Fibroblast of the aortic adventitia (primary cell): ENCODE data around the gene ARL11. TPM values are rescaled to one million over a fixed set of nuclear protein-coding genes. Genes with fewer than 3 reads are reported as not detected.
A peak's percentile ranks its signal among the peaks of the same experiment; 100 is the strongest.
"Not testable (repeated sequence)": the region's sequence is repeated elsewhere in the genome, so short reads cannot be mapped to it uniquely, and the experiment has no call there.

Experiments
- DNase-seq: peaks from one replicate; pipeline ENCODE4 v3.0.0-alpha.2; 2010; ENCODE audit warnings: low read depth
- H3K4me3 ChIP-seq: 2 replicates; pipeline ENCODE4 v1.5.1; 2011; ENCODE audit warnings: low read depth, mild to moderate bottlenecking, control low read depth, low read length, moderate library complexity
- CTCF ChIP-seq: IDR thresholded peaks from 2 replicates; pipeline ENCODE4 v1.5.1; 2011; ENCODE audit warnings: mild to moderate bottlenecking, low read length, control low read depth, inconsistent platforms; ENCODE audit not compliant: insufficient read depth
- total RNA-seq: library from RNA; depleted of rRNA; stranded (reverse); fragments of >200 nt; gene quantifications from 2 replicates; pipeline ENCODE4 v1.2.3, GENCODE V29; 2012; ENCODE audit warnings: low replicate concordance

The ARL11 gene
- total RNA-seq, 1 donor, result not detected

- no peak overlapping the region for H3K4me3 ChIP-seq
- peak; percentile 28 for DNase-seq
- no peak for TF ChIP-seq CTCF
Observed at GRCh38 chr13:49587311-49587847, 40.9 kb upstream of the ARL11 start.

- not testable (repeated sequence) for H3K4me3 ChIP-seq, DNase-seq
Observed at GRCh38 chr13:49590714-49591113, 37.6 kb upstream of the ARL11 start.

DNA sequence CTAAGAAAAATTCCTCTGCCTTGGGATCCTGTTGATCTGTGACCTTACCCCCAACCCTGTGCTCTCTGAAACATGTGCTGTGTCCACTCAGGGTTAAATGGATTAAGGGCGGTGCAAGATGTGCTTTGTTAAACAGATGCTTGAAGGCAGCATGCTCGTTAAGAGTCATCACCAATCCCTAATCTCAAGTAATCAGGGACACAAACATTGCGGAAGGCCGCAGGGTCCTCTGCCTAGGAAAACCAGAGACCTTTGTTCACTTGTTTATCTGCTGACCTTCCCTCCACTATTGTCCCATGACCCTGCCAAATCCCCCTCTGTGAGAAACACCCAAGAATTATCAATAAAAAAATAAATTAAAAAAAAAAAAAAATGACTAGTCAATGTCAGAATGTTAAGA is 34.4 kb upstream of the ARL11 start:
- not testable (repeated sequence) for H3K4me3 ChIP-seq, DNase-seq

GRCh38 chr13:49594576-49594975 is 33.7 kb upstream of the ARL11 start:
- TF ChIP-seq CTCF, result no peak
- H3K4me3 ChIP-seq, result no peak overlapping the region
- DNase-seq, result no peak

GRCh38 chr13:49596221-49596620 is 32.1 kb upstream of the ARL11 start:
- H3K4me3 ChIP-seq, result no peak overlapping the region
- no peak for DNase-seq
- TF ChIP-seq CTCF, result no peak

DNA sequence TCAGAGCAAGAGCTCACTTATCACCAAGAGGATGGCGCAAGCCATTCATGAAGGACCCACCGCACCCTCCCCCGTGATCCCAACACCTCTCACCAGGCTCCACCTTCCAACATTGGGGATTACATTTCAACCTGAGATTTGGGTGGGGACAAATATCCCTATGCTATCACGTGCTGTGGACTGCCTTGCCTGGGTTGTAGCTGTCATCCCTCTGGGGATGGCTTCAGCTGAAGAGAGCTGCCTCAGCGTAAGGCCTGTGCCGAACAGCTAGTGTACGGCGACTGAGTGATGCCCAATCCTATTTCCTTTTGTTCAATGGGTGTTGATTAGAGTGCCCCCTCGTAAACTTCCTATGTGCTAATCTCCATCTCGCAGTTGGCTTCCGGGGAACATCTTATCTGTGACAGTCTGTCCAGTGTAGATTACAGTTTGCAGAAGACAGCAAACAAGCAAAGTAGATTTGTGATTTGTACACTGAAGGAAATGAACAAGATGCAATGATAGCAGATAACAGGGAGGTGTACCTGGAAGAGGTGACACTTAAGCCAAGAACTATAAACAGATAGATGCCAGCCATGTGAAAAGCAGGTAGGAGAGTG is 31.2 kb upstream of the ARL11 start:
- no peak overlapping the region for H3K4me3 ChIP-seq
- TF ChIP-seq CTCF, result no peak
- DNase-seq, result no peak

GRCh38 chr13:49602005-49602404 is 26.3 kb upstream of the ARL11 start:
- TF ChIP-seq CTCF, result no peak
- no peak overlapping the region for H3K4me3 ChIP-seq
- no peak for DNase-seq

GRCh38 chr13:49602615-49603014 is 25.7 kb upstream of the ARL11 start:
- DNase-seq, H3K4me3 ChIP-seq: not testable (repeated sequence)
